HCT116 (cell line): Measurements from ENCODE around the gene CNTN5. TPM values are rescaled to one million over a fixed set of nuclear protein-coding genes. Genes with fewer than 3 reads are reported as not detected.

Source experiments
- ATAC-seq: fragments of 200-7000 bp; cut with Tn5 transposase; 2 replicates; pipeline ENCODE4 v1.9.1; 2020; ENCODE audit warnings: mild to moderate bottlenecking, moderate library complexity
- BruUV-seq: library from RNA; stranded (reverse); fragments of 400-500 nt; replicated peaks from 2 replicates; lab custom pipeline; 2021; lab: Mats Ljungman, UMichigan
- CTCF ChIA-PET: fragments of 300-600 bp; sonication (Branson Sonifier 250); formaldehyde crosslinking; loops from one replicate; lab custom pipeline; 2021; ENCODE audit warnings: antibody characterized with exemption; lab: Charles Lee
- POLR2A ChIA-PET: fragments of 300-600, 350-600 bp; sonication (Branson Sonifier 250); formaldehyde crosslinking; loops from one replicate; lab custom pipeline; 2021; ENCODE audit warnings: antibody characterized with exemption; lab: Charles Lee
- RAD21 ChIA-PET, 2 experiments: fragments of 300-600 bp; sonication (Branson Sonifier 250); formaldehyde crosslinking; loops; one replicate each; lab custom pipeline; 2023; ENCODE audit warnings: low total read pairs in 2 of 2; ENCODE audit not compliant: uncharacterized antibody in 2 of 2, unreplicated experiment in 2 of 2, low non-redundant PET in 1 of 2; lab: Charles Lee
- DNase-seq: peaks from one replicate; pipeline ENCODE4 v3.0.0-alpha.2; 2010; ENCODE audit warnings: low read depth, low spot score
- H2AFZ ChIP-seq: fragments of 200-600 bp; shearing (Covaris generic), sonication (generic); 2 replicates; pipeline ENCODE4 v1.6.1; 2017; ENCODE audit warnings: low read depth, mixed run types, mixed read lengths, antibody characterized with exemption, low read length; ENCODE audit not compliant: poor library complexity, severe bottlenecking
- H3K27ac ChIP-seq: 2 replicates; pipeline ENCODE4 v1.5.1; 2012; ENCODE audit warnings: low read depth, low read length
- H3K27me3 ChIP-seq: fragments of 200-600 bp; sonication (generic); 2 replicates; pipeline ENCODE4 v1.6.1; 2016; ENCODE audit warnings: mixed run types, low read length, mixed read lengths; ENCODE audit not compliant: insufficient read depth
- H3K36me3 ChIP-seq, 2 experiments: fragments of 200-500 bp in 1 of 2; fragments of 200-600 bp in 1 of 2; sonication (Bioruptor generic) in 1 of 2; sonication (generic) in 1 of 2; 2 replicates each; pipeline versions ENCODE4 v1.5.1 to v1.6.1; 2014 to 2016; ENCODE audit warnings: low read length in 2 of 2, inconsistent platforms in 1 of 2, mixed read lengths in 1 of 2, mixed run types in 1 of 2; ENCODE audit not compliant: insufficient read depth in 2 of 2, control insufficient read depth in 1 of 2
- H3K4me1 ChIP-seq, 2 experiments: fragments of 200-600 bp in 1 of 2; sonication (generic) in 1 of 2; 2 replicates each; pipeline versions ENCODE4 v1.5.1 to v1.6.1; 2012 to 2017; ENCODE audit warnings: low read length in 2 of 2, inconsistent platforms in 1 of 2, mild to moderate bottlenecking in 1 of 2, mixed read lengths in 1 of 2, mixed run types in 1 of 2, moderate library complexity in 1 of 2; ENCODE audit not compliant: insufficient read depth in 2 of 2, control insufficient read depth in 1 of 2
- H3K4me2 ChIP-seq: fragments of 200-600 bp; sonication (generic); 2 replicates; pipeline ENCODE4 v1.6.1; 2017; ENCODE audit warnings: mixed run types, low read length, mixed read lengths
- H3K4me3 ChIP-seq, 2 experiments: fragments of 200-600 bp in 1 of 2; sonication (generic) in 1 of 2; replicated peaks in 1 of 2; 2 replicates each; pipeline ENCODE4 v1.5.1; 2011 to 2016; ENCODE audit warnings: low read length in 2 of 2, control low read depth in 1 of 2, low read depth in 1 of 2, mild to moderate bottlenecking in 1 of 2, mixed read lengths in 1 of 2, mixed run types in 1 of 2
- H3K79me2 ChIP-seq: fragments of 200-600 bp; sonication (generic); 2 replicates; pipeline ENCODE4 v1.6.1; 2017; ENCODE audit warnings: mild to moderate bottlenecking, mixed run types, low read length, moderate library complexity, mixed read lengths; ENCODE audit not compliant: insufficient read depth
- H3K9ac ChIP-seq: fragments of 200-600 bp; sonication (generic); 2 replicates; pipeline ENCODE4 v1.6.1; 2016; ENCODE audit warnings: low read length, mixed read lengths
- H3K9me2 ChIP-seq: fragments of 200-600 bp; sonication (generic), shearing (Covaris generic); 2 replicates; pipeline ENCODE4 v1.6.1; 2017; ENCODE audit warnings: mixed run types, mild to moderate bottlenecking, moderate library complexity; ENCODE audit not compliant: insufficient read depth
- H3K9me3 ChIP-seq, 2 experiments: fragments of 200-500 bp in 1 of 2; fragments of 200-600 bp in 1 of 2; sonication (Bioruptor generic) in 1 of 2; sonication (generic) in 1 of 2; 2 replicates each; pipeline ENCODE4 v1.6.1; 2014 to 2017; ENCODE audit warnings: low read length in 2 of 2, mixed read lengths in 2 of 2, inconsistent platforms in 1 of 2, low read depth in 1 of 2, mild to moderate bottlenecking in 1 of 2, mixed run types in 1 of 2, moderate library complexity in 1 of 2; ENCODE audit not compliant: control insufficient read depth in 1 of 2, insufficient read depth in 1 of 2
- H4K20me1 ChIP-seq: fragments of 200-600 bp; sonication (generic), shearing (Covaris generic); 2 replicates; pipeline ENCODE4 v1.6.1; 2017; ENCODE audit warnings: mixed run types, mild to moderate bottlenecking, moderate library complexity; ENCODE audit not compliant: insufficient read depth
- CBX3 ChIP-seq: IDR thresholded peaks from 2 replicates; pipeline ENCODE4 v1.6.1; 2012; ENCODE audit warnings: low read depth
- CEBPB ChIP-seq: IDR thresholded peaks from 2 replicates; pipeline ENCODE4 v1.6.1; 2012; ENCODE audit warnings: low read depth
- EGR1 ChIP-seq: IDR thresholded peaks from 2 replicates; pipeline ENCODE4 v1.6.1; 2012; ENCODE audit warnings: low read depth
- ELF1 ChIP-seq: IDR thresholded peaks from 2 replicates; pipeline ENCODE4 v1.6.1; 2012; ENCODE audit warnings: low read depth, borderline replicate concordance
- EZH2 ChIP-seq: fragments of 200-600 bp; sonication (generic); IDR thresholded peaks from 2 replicates; pipeline ENCODE4 v1.6.1; 2017; ENCODE audit warnings: antibody characterized with exemption, mixed run types
- EZH2phosphoT487 ChIP-seq: fragments of 200-600 bp; IDR thresholded peaks from 2 replicates; pipeline ENCODE4 v1.6.1; 2018; ENCODE audit warnings: antibody characterized with exemption, borderline replicate concordance
- SRF ChIP-seq: IDR thresholded peaks from 2 replicates; pipeline ENCODE4 v1.6.1; 2012; ENCODE audit warnings: low read depth
- YY1 ChIP-seq: IDR thresholded peaks from 2 replicates; pipeline ENCODE4 v1.6.1; 2011; ENCODE audit warnings: low read length, low read depth, moderate library complexity, mild to moderate bottlenecking; ENCODE audit not compliant: insufficient replicate concordance; ENCODE audit errors: extremely low read depth
- ZFX ChIP-seq: fragments of 450-650 bp; IDR thresholded peaks from 2 replicates; pipeline ENCODE4 v1.6.1; 2017
- intact Hi-C: fragments of 100-400 bp; cut with micrococcal nuclease; formaldehyde crosslinking; loops from 2 replicates; pipeline ENCODE4 v1.10.0; 2022
- total RNA-seq: library from RNA; stranded (reverse); gene quantifications from one replicate; pipeline ENCODE4 v1.2.1, GENCODE V29; 2021; ENCODE audit not compliant: unreplicated experiment
- TF ChIP-seq, protein P1 (sequence below), 3 experiments: fragments of 200-600 bp in 1 of 3; sonication (generic) in 1 of 3; IDR thresholded peaks in 2 of 3; conservative IDR thresholded peaks in 1 of 3; 2 replicates each; pipeline ENCODE4 v1.5.1; 2012 to 2017; ENCODE audit warnings: low read depth in 2 of 3, low read length in 2 of 3, antibody characterized with exemption in 1 of 3, borderline replicate concordance in 1 of 3, control low read depth in 1 of 3, mild to moderate bottlenecking in 1 of 3, mixed read lengths in 1 of 3, mixed run types in 1 of 3, moderate library complexity in 1 of 3; ENCODE audit not compliant: insufficient read depth in 1 of 3

Gene CNTN5
- total RNA-seq, 1 experiment from 2014 or later = not detected

DNA sequence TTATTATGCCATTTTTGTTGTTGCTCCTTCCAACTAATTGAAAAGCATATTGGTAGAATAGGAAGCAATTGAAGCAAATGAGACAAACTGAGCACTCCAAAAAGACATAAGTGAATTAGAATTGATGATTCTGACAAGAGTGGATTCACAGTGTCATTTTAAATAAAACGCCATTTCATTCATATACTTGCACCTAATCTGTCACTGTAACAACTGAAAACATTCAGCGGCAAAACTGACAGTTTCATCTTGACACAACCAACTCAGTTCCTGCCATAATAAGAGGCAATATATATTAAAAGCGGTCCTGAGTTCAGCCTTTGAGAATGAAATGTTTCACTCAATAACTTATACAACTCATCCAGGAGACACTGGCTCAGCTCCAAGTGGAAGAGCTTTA lies 306.8 kb downstream of the CNTN5 start:
- Histone ChIP-seq H3K4me3 (no peak overlapping the region), H3K4me2 (no peak overlapping the region), H3K9ac (no peak overlapping the region), H3K27ac (no peak overlapping the region), H4K20me1 (no peaks in the 10 kb centered on the region), H3K9me3 (0 out of 4 replicates have a peak, but pooled peaks cover 0 to 3% of the 10 kb centered on the region in 2 experiments)
- no peak for ATAC-seq
- TF ChIP-seq CEBPB = no peak
- TF ChIP-seq, all 23 proteins: peak for 0
- POLR2A ChIA-PET = no interaction called here
- intact Hi-C loops = no loop called here
- Histone ChIP-seq H3K79me2 (no peaks in the 10 kb centered on the region), H3K27me3 (no peaks in the 10 kb centered on the region), H3K4me1 (no peaks in the 10 kb centered on the region), H3K9me2 (no peaks in the 10 kb centered on the region), H3K36me3 (no peaks in the 10 kb centered on the region), H2AFZ (no peak overlapping the region)
- DNase-seq = no peak
- no TSS peak for BruUV-seq
- CTCF ChIA-PET = no interaction called here
- RAD21 ChIA-PET = no interaction called here

- Histone ChIP-seq H3K9me2 (no peaks in the 10 kb centered on the region), H2AFZ (no peak overlapping the region), H3K9ac (no peak overlapping the region), H3K4me1 (no peaks in the 10 kb centered on the region), H3K27ac (no peak overlapping the region), H3K4me2 (no peak overlapping the region), H3K79me2 (no peaks in the 10 kb centered on the region), H3K27me3 (no peaks in the 10 kb centered on the region), H3K9me3 (peaks cover 5 to 6% of the 10 kb centered on the region in 2 experiments; a peak in 2 of 4 replicates), H3K4me3 (no peak overlapping the region), H4K20me1 (no peaks in the 10 kb centered on the region), H3K36me3 (no peaks in the 10 kb centered on the region)
- DNase-seq (no peak), ATAC-seq (no peak)
- no TSS peak for BruUV-seq
- CTCF ChIA-PET = no interaction called here
- TF ChIP-seq YY1 = no peak
- TF ChIP-seq CBX3 = no peak
- TF ChIP-seq ELF1 = no peak
- no peak for TF ChIP-seq SRF
- TF ChIP-seq EZH2phosphoT487 = no peak
- no peak for TF ChIP-seq EGR1
- TF ChIP-seq, protein P1, sequence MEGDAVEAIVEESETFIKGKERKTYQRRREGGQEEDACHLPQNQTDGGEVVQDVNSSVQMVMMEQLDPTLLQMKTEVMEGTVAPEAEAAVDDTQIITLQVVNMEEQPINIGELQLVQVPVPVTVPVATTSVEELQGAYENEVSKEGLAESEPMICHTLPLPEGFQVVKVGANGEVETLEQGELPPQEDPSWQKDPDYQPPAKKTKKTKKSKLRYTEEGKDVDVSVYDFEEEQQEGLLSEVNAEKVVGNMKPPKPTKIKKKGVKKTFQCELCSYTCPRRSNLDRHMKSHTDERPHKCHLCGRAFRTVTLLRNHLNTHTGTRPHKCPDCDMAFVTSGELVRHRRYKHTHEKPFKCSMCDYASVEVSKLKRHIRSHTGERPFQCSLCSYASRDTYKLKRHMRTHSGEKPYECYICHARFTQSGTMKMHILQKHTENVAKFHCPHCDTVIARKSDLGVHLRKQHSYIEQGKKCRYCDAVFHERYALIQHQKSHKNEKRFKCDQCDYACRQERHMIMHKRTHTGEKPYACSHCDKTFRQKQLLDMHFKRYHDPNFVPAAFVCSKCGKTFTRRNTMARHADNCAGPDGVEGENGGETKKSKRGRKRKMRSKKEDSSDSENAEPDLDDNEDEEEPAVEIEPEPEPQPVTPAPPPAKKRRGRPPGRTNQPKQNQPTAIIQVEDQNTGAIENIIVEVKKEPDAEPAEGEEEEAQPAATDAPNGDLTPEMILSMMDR (IDR thresholded peaks at IDR 0.05 in 2 of 3, conservative IDR thresholded peaks at IDR 0.05 in 1 of 3; ENCODE audit: borderline replicate concordance in 1 of 3, insufficient read depth in 1 of 3, low read depth in 2 of 3, low read length in 2 of 3) = no peak
- TF ChIP-seq CEBPB = no peak
- TF ChIP-seq ZFX = no peak
- TF ChIP-seq EZH2 = no peak
- RAD21 ChIA-PET = no interaction called here
- POLR2A ChIA-PET = no interaction called here
- intact Hi-C loops = no loop called here
Measured at GRCh38 chr11:99333621-99334020, 312.9 kb downstream of the CNTN5 start.
